HG03439 (cell line): Measurements from ENCODE around the gene OPCML.

ENCODE experiments used
- ATAC-seq: cut with Tn5 transposase; IDR thresholded peaks from one replicate; pipeline ENCODE4 v1.9.1; 2021; ENCODE audit warnings: mild to moderate bottlenecking, moderate library complexity; ENCODE audit not compliant: unreplicated experiment

Gene OPCML

GRCh38 chr11:133082841-133083488, 449.3 kb downstream of the OPCML start:
- ATAC-seq = peak; percentile 88

GRCh38 chr11:133082453-133082781, 449.9 kb downstream of the OPCML start:
- ATAC-seq = no peak

- ATAC-seq = no peak
These were observed 450.4 kb downstream of the OPCML start for GRCh38 chr11:133081730-133082452.

GRCh38 chr11:133081020-133081419, 451.3 kb downstream of the OPCML start:
- no peak for ATAC-seq

- ATAC-seq = no peak
These were observed 453.5 kb downstream of the OPCML start for GRCh38 chr11:133078591-133079404.

GRCh38 chr11:133078012-133078411, 454.3 kb downstream of the OPCML start:
- ATAC-seq = no peak

GRCh38 chr11:133075351-133075750, 456.9 kb downstream of the OPCML start:
- no peak for ATAC-seq

GRCh38 chr11:133072858-133073582, 459.3 kb downstream of the OPCML start:
- ATAC-seq = no peak

GRCh38 chr11:133072378-133072777, 459.9 kb downstream of the OPCML start:
- ATAC-seq = no peak

- no peak for ATAC-seq
These were observed 461.5 kb downstream of the OPCML start for GRCh38 chr11:133070791-133071190.

GRCh38 chr11:133070021-133070713, 462.1 kb downstream of the OPCML start:
- ATAC-seq = no peak

- no peak for ATAC-seq
These were observed 466.3 kb downstream of the OPCML start for GRCh38 chr11:133065847-133066485.

- no peak for ATAC-seq
These were observed 467.3 kb downstream of the OPCML start for GRCh38 chr11:133064961-133065360.

GRCh38 chr11:133064152-133064877, 468.0 kb downstream of the OPCML start:
- ATAC-seq = no peak

- no peak for ATAC-seq
These were observed 473.8 kb downstream of the OPCML start for GRCh38 chr11:133058501-133058900.

GRCh38 chr11:133053124-133053776, 479.1 kb downstream of the OPCML start:
- no peak for ATAC-seq

- no peak for ATAC-seq
These were observed 479.8 kb downstream of the OPCML start for GRCh38 chr11:133052537-133052936.

GRCh38 chr11:133049244-133050019, 482.9 kb downstream of the OPCML start:
- no peak for ATAC-seq
